Chondrocyte (in vitro differentiated cells): ENCODE measurements around the gene TBC1D4. TPM values are rescaled to one million over a fixed set of nuclear protein-coding genes. Genes with fewer than 3 reads are reported as not detected.
"Not testable (repeated sequence)": the region's sequence is repeated elsewhere in the genome, so short reads cannot be mapped to it uniquely, and the experiment has no call there.

Experiments
- DNase-seq: peaks from one replicate; pipeline ENCODE4 v3.0.0; 2021; ENCODE audit warnings: mixed read lengths, low spot score
- H3K27ac Mint-ChIP-seq: one replicate; pipeline ENCODE4 v1.8.0; 2021; ENCODE audit warnings: mild to moderate bottlenecking, moderate library complexity, mixed read lengths; ENCODE audit not compliant: unreplicated experiment
- H3K27me3 Mint-ChIP-seq: 2 replicates; pipeline ENCODE4 v1.8.0; 2021; ENCODE audit warnings: low read depth, mixed read lengths
- H3K36me3 Mint-ChIP-seq: 2 replicates; pipeline ENCODE4 v1.8.0; 2021; ENCODE audit warnings: low read depth, mixed read lengths
- H3K4me1 Mint-ChIP-seq: 2 replicates; pipeline ENCODE4 v1.8.0; 2021; ENCODE audit warnings: low read depth, mild to moderate bottlenecking, mixed read lengths
- H3K4me3 Mint-ChIP-seq: one replicate; pipeline ENCODE4 v1.8.0; 2021; ENCODE audit warnings: mild to moderate bottlenecking, moderate library complexity, mixed read lengths; ENCODE audit not compliant: unreplicated experiment
- H3K9me3 Mint-ChIP-seq: 2 replicates; pipeline ENCODE4 v1.8.0; 2021; ENCODE audit warnings: low read depth, mixed read lengths
- total RNA-seq: library from RNA; stranded (reverse); gene quantifications from 3 replicates; pipeline ENCODE4 v1.2.1, GENCODE V29; 2021
- TF ChIP-seq, protein P1 (sequence below): fragments of 200-600 bp; sonication (generic); IDR thresholded peaks from 2 replicates; pipeline ENCODE4 v1.5.0; 2021; ENCODE audit warnings: antibody characterized with exemption, mild to moderate bottlenecking, moderate library complexity

Gene TBC1D4
- total RNA-seq, 1 donor from 2014 or later, result 5.7 TPM

- H3K4me1 Mint-ChIP-seq, result peaks cover 9% of the 10 kb centered on the region
- H3K27me3 Mint-ChIP-seq, result no peaks in the 10 kb centered on the region
- no peak for DNase-seq
- no peak overlapping the region for H3K27ac Mint-ChIP-seq
- TF ChIP-seq, protein P1, sequence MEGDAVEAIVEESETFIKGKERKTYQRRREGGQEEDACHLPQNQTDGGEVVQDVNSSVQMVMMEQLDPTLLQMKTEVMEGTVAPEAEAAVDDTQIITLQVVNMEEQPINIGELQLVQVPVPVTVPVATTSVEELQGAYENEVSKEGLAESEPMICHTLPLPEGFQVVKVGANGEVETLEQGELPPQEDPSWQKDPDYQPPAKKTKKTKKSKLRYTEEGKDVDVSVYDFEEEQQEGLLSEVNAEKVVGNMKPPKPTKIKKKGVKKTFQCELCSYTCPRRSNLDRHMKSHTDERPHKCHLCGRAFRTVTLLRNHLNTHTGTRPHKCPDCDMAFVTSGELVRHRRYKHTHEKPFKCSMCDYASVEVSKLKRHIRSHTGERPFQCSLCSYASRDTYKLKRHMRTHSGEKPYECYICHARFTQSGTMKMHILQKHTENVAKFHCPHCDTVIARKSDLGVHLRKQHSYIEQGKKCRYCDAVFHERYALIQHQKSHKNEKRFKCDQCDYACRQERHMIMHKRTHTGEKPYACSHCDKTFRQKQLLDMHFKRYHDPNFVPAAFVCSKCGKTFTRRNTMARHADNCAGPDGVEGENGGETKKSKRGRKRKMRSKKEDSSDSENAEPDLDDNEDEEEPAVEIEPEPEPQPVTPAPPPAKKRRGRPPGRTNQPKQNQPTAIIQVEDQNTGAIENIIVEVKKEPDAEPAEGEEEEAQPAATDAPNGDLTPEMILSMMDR, result no peak
- no peak overlapping the region for H3K4me3 Mint-ChIP-seq
- H3K9me3 Mint-ChIP-seq, result no peaks in the 10 kb centered on the region
- H3K36me3 Mint-ChIP-seq, result no peaks in the 10 kb centered on the region
These were observed 165.5 kb downstream of the TBC1D4 start for GRCh38 chr13:75316427-75316826.

GRCh38 chr13:75312884-75313520 is 169.0 kb downstream of the TBC1D4 start:
- DNase-seq, result no peak
- no peaks in the 10 kb centered on the region for H3K27me3 Mint-ChIP-seq
- H3K36me3 Mint-ChIP-seq, result peaks cover 4% of the 10 kb centered on the region
- TF ChIP-seq, protein P1, result no peak
- H3K9me3 Mint-ChIP-seq, result peaks cover 4% of the 10 kb centered on the region
- peaks cover 3% of the 10 kb centered on the region for H3K4me1 Mint-ChIP-seq
- H3K4me3 Mint-ChIP-seq, result no peak overlapping the region
- H3K27ac Mint-ChIP-seq, result no peak overlapping the region

- Mint-ChIP-seq H3K4me1 (peaks cover 6% of the 10 kb centered on the region), H3K4me3 (no peak overlapping the region), H3K27ac (no peak overlapping the region), H3K27me3 (no peaks in the 10 kb centered on the region), H3K9me3 (peaks cover 4% of the 10 kb centered on the region), H3K36me3 (peaks cover 4% of the 10 kb centered on the region)
- TF ChIP-seq, protein P1, result no peak
- DNase-seq, result no peak
These were observed 171.9 kb downstream of the TBC1D4 start for GRCh38 chr13:75309981-75310580.

DNA sequence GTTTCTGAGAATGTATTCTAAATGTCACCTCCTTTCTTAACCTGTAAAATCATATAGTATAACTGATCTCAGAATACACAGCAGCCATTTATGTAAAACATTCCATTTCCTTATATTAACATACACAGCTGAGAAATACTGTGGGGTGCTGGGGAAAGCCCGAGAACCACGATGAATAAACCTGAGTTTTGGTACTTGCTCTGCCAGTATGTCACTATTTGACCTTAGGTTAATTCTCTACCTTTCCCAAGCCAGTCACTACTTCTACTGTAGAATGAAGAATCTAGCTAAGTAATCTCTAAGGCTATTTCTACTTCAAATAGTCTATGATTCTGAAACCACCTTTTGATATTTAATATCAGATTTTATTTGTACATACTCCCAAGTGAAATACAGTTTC is 173.7 kb downstream of the TBC1D4 start:
- Mint-ChIP-seq H3K36me3 (peaks cover 4% of the 10 kb centered on the region), H3K4me3 (no peak overlapping the region), H3K27me3 (no peaks in the 10 kb centered on the region), H3K27ac (no peak overlapping the region), H3K4me1 (peaks cover 13% of the 10 kb centered on the region), H3K9me3 (peaks cover 4% of the 10 kb centered on the region)
- DNase-seq, result no peak
- TF ChIP-seq, protein P1, result no peak

DNA sequence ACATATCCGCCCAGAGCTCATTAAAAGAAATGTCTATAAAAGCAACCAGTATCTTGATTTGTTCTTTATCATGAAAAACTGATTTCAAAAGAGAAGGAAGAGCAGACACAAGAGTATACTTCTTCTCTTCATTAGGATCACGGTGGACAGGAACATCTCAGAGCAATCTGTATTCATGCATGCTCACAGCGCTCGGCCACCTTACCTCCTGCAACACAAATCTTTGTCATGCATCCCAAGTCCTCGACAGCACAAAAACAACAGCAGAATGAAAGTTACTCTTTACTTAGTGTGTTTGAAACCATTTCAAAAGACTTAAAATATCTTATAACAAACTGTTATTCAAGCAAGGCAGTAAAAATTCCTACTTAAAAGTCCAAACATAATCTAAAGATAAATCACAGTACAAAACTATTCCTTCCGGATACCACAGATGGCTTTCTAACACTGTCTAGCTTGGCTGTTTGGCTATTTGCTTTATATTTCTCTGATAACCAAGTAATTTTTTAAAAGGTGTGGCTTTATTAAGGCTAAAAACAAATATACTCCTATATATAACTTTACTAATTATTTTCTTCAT is 174.5 kb downstream of the TBC1D4 start:
- no peak overlapping the region for H3K4me3 Mint-ChIP-seq
- H3K27ac Mint-ChIP-seq, result no peak overlapping the region
- TF ChIP-seq, protein P1, result no peak
- DNase-seq, result no peak
- H3K4me1 Mint-ChIP-seq, result peaks cover 13% of the 10 kb centered on the region
- H3K9me3 Mint-ChIP-seq, result peaks cover 4% of the 10 kb centered on the region
- H3K27me3 Mint-ChIP-seq, result no peaks in the 10 kb centered on the region
- peaks cover 4% of the 10 kb centered on the region for H3K36me3 Mint-ChIP-seq

- H3K9me3 Mint-ChIP-seq, H3K27me3 Mint-ChIP-seq, H3K36me3 Mint-ChIP-seq, H3K4me3 Mint-ChIP-seq, H3K27ac Mint-ChIP-seq, DNase-seq: not testable (repeated sequence)
- peaks cover 13% of the 10 kb centered on the region for H3K4me1 Mint-ChIP-seq
These were observed 175.0 kb downstream of the TBC1D4 start for GRCh38 chr13:75306967-75307366.
